Measurements from ENCODE around the gene CDK12.
"Not testable (repeated sequence)": the region's sequence is repeated elsewhere in the genome, so short reads cannot be mapped to it uniquely, and the experiment has no call there.

The CDK12 gene

GRCh38 chr17:39461113-39461925 is at the start of gene CDK12:
TSS of gene CDK12 (plus strand) at chr17:39461486. CDS start at chr17:39462072, 586 bp downstream.
- DNase-seq (ENCODE audit: low read depth) = peak; percentile 89

GRCh38 chr17:39416141-39416540 is 45.1 kb upstream of the CDK12 start:
- DNase-seq (ENCODE audit: low read depth) = no peak

GRCh38 chr17:39429600-39429999 is 31.7 kb upstream of the CDK12 start:
- DNase-seq (ENCODE audit: low read depth) = no peak

GRCh38 chr17:39439868-39440267 is 21.4 kb upstream of the CDK12 start:
- not testable (repeated sequence) for DNase-seq (ENCODE audit: low read depth)

- DNase-seq (ENCODE audit: low read depth) = no peak
Observed at GRCh38 chr17:39443326-39443725, 18.0 kb upstream of the CDK12 start.

GRCh38 chr17:39447561-39447960 is 13.7 kb upstream of the CDK12 start:
- DNase-seq (ENCODE audit: low read depth) = no peak

- no peak for DNase-seq (ENCODE audit: low read depth)
Observed at GRCh38 chr17:39450051-39450450, 11.2 kb upstream of the CDK12 start.

- DNase-seq (ENCODE audit: low read depth) = peak; percentile 73
Observed at GRCh38 chr17:39450847-39451581, 10.3 kb upstream of the CDK12 start, which contains the start of gene MED1. TSS of gene MED1 (minus strand) at chr17:39451263. CDS start at chr17:39451062, 201 bp downstream.

- no peak for DNase-seq (ENCODE audit: low read depth)
Observed at GRCh38 chr17:39455919-39456318, 5.4 kb upstream of the CDK12 start.

- DNase-seq (ENCODE audit: low read depth) = no peak
Observed at GRCh38 chr17:39461926-39462569, 762 bp downstream of the CDK12 start.

- DNase-seq (ENCODE audit: low read depth) = no peak
Observed at GRCh38 chr17:39462631-39463375, 1.5 kb downstream of the CDK12 start.

GRCh38 chr17:39464639-39465181 is 3.4 kb downstream of the CDK12 start:
- DNase-seq (ENCODE audit: low read depth) = not testable (repeated sequence)

GRCh38 chr17:39468610-39469009 is 7.3 kb downstream of the CDK12 start:
- DNase-seq (ENCODE audit: low read depth) = not testable (repeated sequence)

- DNase-seq (ENCODE audit: low read depth) = no peak
Observed at GRCh38 chr17:39473310-39473709, 12.0 kb downstream of the CDK12 start.

GRCh38 chr17:39479631-39480030 is 18.3 kb downstream of the CDK12 start:
- not testable (repeated sequence) for DNase-seq (ENCODE audit: low read depth)

GRCh38 chr17:39483506-39483905 is 22.2 kb downstream of the CDK12 start:
- DNase-seq (ENCODE audit: low read depth) = no peak

GRCh38 chr17:39484178-39484577 is 22.9 kb downstream of the CDK12 start:
- DNase-seq (ENCODE audit: low read depth) = no peak

- DNase-seq (ENCODE audit: low read depth) = no peak
Observed at GRCh38 chr17:39485555-39485954, 24.3 kb downstream of the CDK12 start.

- DNase-seq (ENCODE audit: low read depth) = no peak
Observed at GRCh38 chr17:39486242-39486641, 25.0 kb downstream of the CDK12 start.

GRCh38 chr17:39487490-39487889 is 26.2 kb downstream of the CDK12 start:
- DNase-seq (ENCODE audit: low read depth) = not testable (repeated sequence)

- no peak for DNase-seq (ENCODE audit: low read depth)
Observed at GRCh38 chr17:39487946-39488345, 26.7 kb downstream of the CDK12 start.

- not testable (repeated sequence) for DNase-seq (ENCODE audit: low read depth)
Observed at GRCh38 chr17:39496921-39497320, 35.6 kb downstream of the CDK12 start.

All from activated T-cell treated with anti-CD3 and anti-CD28 coated beads for 1 hour (primary cell).